Chondrocyte (in vitro differentiated cells): ENCODE data around the gene CNGA4. TPM values are rescaled to one million over a fixed set of nuclear protein-coding genes. Genes with fewer than 3 reads are reported as not detected.

Experiments used
- DNase-seq: peaks from one replicate; pipeline ENCODE4 v3.0.0; 2021; ENCODE audit warnings: mixed read lengths, low spot score
- H3K27ac Mint-ChIP-seq: one replicate; pipeline ENCODE4 v1.8.0; 2021; ENCODE audit warnings: mild to moderate bottlenecking, moderate library complexity, mixed read lengths; ENCODE audit not compliant: unreplicated experiment
- H3K27me3 Mint-ChIP-seq: 2 replicates; pipeline ENCODE4 v1.8.0; 2021; ENCODE audit warnings: low read depth, mixed read lengths
- H3K36me3 Mint-ChIP-seq: 2 replicates; pipeline ENCODE4 v1.8.0; 2021; ENCODE audit warnings: low read depth, mixed read lengths
- H3K4me1 Mint-ChIP-seq: 2 replicates; pipeline ENCODE4 v1.8.0; 2021; ENCODE audit warnings: low read depth, mild to moderate bottlenecking, mixed read lengths
- H3K4me3 Mint-ChIP-seq: one replicate; pipeline ENCODE4 v1.8.0; 2021; ENCODE audit warnings: mild to moderate bottlenecking, moderate library complexity, mixed read lengths; ENCODE audit not compliant: unreplicated experiment
- H3K9me3 Mint-ChIP-seq: 2 replicates; pipeline ENCODE4 v1.8.0; 2021; ENCODE audit warnings: low read depth, mixed read lengths
- long read RNA-seq: library from polyadenylated mRNA; stranded (forward); transcript quantifications from one replicate; pipeline ENCODE4 v2.0.0, GENCODE V29; 2021
- total RNA-seq: library from RNA; stranded (reverse); gene quantifications from 3 replicates; pipeline ENCODE4 v1.2.1, GENCODE V29; 2021
- TF ChIP-seq, protein P1 (sequence below): fragments of 200-600 bp; sonication (generic); IDR thresholded peaks from 2 replicates; pipeline ENCODE4 v1.5.0; 2021; ENCODE audit warnings: antibody characterized with exemption, mild to moderate bottlenecking, moderate library complexity

Gene CNGA4
- 0.17 to 0.22 TPM in 2 of 3 replicates, not detected in the other for total RNA-seq
- long read RNA-seq = 0 reads

- TF ChIP-seq, protein P1, sequence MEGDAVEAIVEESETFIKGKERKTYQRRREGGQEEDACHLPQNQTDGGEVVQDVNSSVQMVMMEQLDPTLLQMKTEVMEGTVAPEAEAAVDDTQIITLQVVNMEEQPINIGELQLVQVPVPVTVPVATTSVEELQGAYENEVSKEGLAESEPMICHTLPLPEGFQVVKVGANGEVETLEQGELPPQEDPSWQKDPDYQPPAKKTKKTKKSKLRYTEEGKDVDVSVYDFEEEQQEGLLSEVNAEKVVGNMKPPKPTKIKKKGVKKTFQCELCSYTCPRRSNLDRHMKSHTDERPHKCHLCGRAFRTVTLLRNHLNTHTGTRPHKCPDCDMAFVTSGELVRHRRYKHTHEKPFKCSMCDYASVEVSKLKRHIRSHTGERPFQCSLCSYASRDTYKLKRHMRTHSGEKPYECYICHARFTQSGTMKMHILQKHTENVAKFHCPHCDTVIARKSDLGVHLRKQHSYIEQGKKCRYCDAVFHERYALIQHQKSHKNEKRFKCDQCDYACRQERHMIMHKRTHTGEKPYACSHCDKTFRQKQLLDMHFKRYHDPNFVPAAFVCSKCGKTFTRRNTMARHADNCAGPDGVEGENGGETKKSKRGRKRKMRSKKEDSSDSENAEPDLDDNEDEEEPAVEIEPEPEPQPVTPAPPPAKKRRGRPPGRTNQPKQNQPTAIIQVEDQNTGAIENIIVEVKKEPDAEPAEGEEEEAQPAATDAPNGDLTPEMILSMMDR = no peak
- no peak for DNase-seq
- Mint-ChIP-seq H3K4me3 (no peak within 1 kb of the TSS), H3K4me1 (peaks cover 10% of the 10 kb centered on the region), H3K27ac (no peak within 1 kb of the TSS), H3K27me3 (peaks cover 17% of the 10 kb centered on the region), H3K9me3 (no peaks in the 10 kb centered on the region), H3K36me3 (no peaks in the 10 kb centered on the region)
Observed at GRCh38 chr11:6238902-6239301, at the start of gene CNGA4. CNGA4 (plus strand) TSS chr11:6239089; CDS start chr11:6239207, 118 bp downstream.

GRCh38 chr11:6191742-6192141, 47.1 kb upstream of the CNGA4 start:
- no peaks in the 10 kb centered on the region for H3K4me1 Mint-ChIP-seq
- H3K27ac Mint-ChIP-seq = no peak overlapping the region
- TF ChIP-seq, protein P1 = no peak
- H3K4me3 Mint-ChIP-seq = no peak overlapping the region
- peaks cover 2% of the 10 kb centered on the region for H3K27me3 Mint-ChIP-seq
- H3K9me3 Mint-ChIP-seq = peaks cover 1% of the 10 kb centered on the region
- DNase-seq = no peak
- no peaks in the 10 kb centered on the region for H3K36me3 Mint-ChIP-seq

DNA sequence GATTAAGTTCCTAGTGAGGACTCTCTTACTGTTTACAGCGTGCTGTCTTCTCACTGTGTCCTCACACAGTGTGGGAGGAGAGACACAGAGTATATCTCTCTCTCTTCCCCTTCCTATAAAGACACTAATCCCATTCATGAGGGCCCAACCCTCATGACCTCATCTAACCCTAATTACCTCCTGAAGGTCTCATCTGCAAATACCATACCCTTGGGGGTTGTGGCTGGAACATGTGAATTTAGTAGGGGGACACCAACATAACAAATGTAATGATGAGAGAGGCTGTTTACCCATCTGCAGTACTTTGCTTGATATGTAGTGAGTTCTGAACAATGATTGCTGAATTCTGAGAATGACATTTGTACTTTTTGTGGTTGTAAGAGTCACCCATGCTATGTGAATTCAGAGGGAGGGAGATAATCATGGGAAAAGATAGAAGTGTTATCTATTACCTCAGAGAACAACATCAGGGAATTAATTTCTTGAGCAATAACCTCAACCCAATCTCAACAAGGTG, 44.8 kb upstream of the CNGA4 start:
- Mint-ChIP-seq H3K27me3 (peaks cover 2% of the 10 kb centered on the region), H3K4me1 (no peaks in the 10 kb centered on the region), H3K27ac (no peak overlapping the region), H3K4me3 (no peak overlapping the region), H3K9me3 (no peaks in the 10 kb centered on the region), H3K36me3 (no peaks in the 10 kb centered on the region)
- TF ChIP-seq, protein P1 = no peak
- DNase-seq = no peak

GRCh38 chr11:6196396-6196795, 42.5 kb upstream of the CNGA4 start:
- Mint-ChIP-seq H3K27ac (no peak overlapping the region), H3K27me3 (peaks cover 2% of the 10 kb centered on the region), H3K9me3 (no peaks in the 10 kb centered on the region), H3K36me3 (no peaks in the 10 kb centered on the region), H3K4me1 (no peaks in the 10 kb centered on the region), H3K4me3 (no peak overlapping the region)
- no peak for DNase-seq
- TF ChIP-seq, protein P1 = no peak

- H3K4me3 Mint-ChIP-seq = no peak overlapping the region
- H3K27ac Mint-ChIP-seq = no peak overlapping the region
- DNase-seq = no peak
- no peaks in the 10 kb centered on the region for H3K9me3 Mint-ChIP-seq
- H3K4me1 Mint-ChIP-seq = no peaks in the 10 kb centered on the region
- TF ChIP-seq, protein P1 = no peak
- H3K36me3 Mint-ChIP-seq = no peaks in the 10 kb centered on the region
- H3K27me3 Mint-ChIP-seq = peaks cover 2% of the 10 kb centered on the region
Observed at GRCh38 chr11:6197466-6198200, 41.3 kb upstream of the CNGA4 start.
